Liver (tissue), 9 donors: ENCODE measurements around the gene POLR2C. TPM values are rescaled to one million over a fixed set of nuclear protein-coding genes. Genes with fewer than 3 reads are reported as not detected.

ENCODE experiments used
- DNase-seq: peaks from one replicate; pipeline ENCODE4 v3.0.0-alpha.2; 2017; ENCODE audit warnings: low spot score
- H3K27ac ChIP-seq, 2 donors: one replicate each; pipeline ENCODE4 v1.7.0; 2013; ENCODE audit warnings: inconsistent platforms in 2 of 2, low read length in 2 of 2, control low read depth in 1 of 2, low read depth in 1 of 2, mild to moderate bottlenecking in 1 of 2
- H3K27me3 ChIP-seq, 4 donors: one replicate each; pipeline versions ENCODE4 v1.6.1 to v1.7.0; 2013; ENCODE audit warnings: low read length in 3 of 4, inconsistent platforms in 1 of 4, mild to moderate bottlenecking in 1 of 4, moderate library complexity in 1 of 4; ENCODE audit not compliant: control insufficient read depth in 4 of 4, insufficient read depth in 4 of 4
- H3K36me3 ChIP-seq, 4 donors: one replicate each; pipeline versions ENCODE4 v1.6.1 to v1.7.0; 2013; ENCODE audit warnings: low read length in 3 of 4, mild to moderate bottlenecking in 3 of 4, low read depth in 1 of 4, moderate library complexity in 1 of 4; ENCODE audit not compliant: control insufficient read depth in 4 of 4, insufficient read depth in 3 of 4
- H3K4me1 ChIP-seq, 4 donors: one replicate each; pipeline versions ENCODE4 v1.6.1 to v1.7.0; 2013; ENCODE audit warnings: low read length in 3 of 4, mild to moderate bottlenecking in 3 of 4, moderate library complexity in 1 of 4; ENCODE audit not compliant: control insufficient read depth in 4 of 4, insufficient read depth in 4 of 4
- H3K4me3 ChIP-seq, 3 donors: one replicate each; pipeline versions ENCODE4 v1.6.1 to v1.7.0; 2013; ENCODE audit warnings: low read length in 3 of 3, control low read depth in 1 of 3, low read depth in 1 of 3, mild to moderate bottlenecking in 1 of 3
- H3K9ac ChIP-seq, 2 donors: one replicate each; pipeline ENCODE4 v1.7.0; 2013; ENCODE audit warnings: low read length in 2 of 2, mild to moderate bottlenecking in 2 of 2, moderate library complexity in 2 of 2, control low read depth in 1 of 2, low read depth in 1 of 2
- H3K9me3 ChIP-seq, 4 donors: one replicate each; pipeline versions ENCODE4 v1.6.1 to v1.7.0; 2013; ENCODE audit warnings: low read length in 3 of 4; ENCODE audit not compliant: control insufficient read depth in 4 of 4
- EGR1 ChIP-seq, 2 donors: IDR thresholded peaks; 2 replicates each; pipeline ENCODE4 v1.6.1; 2016 to 2018; ENCODE audit warnings: antibody characterized with exemption in 2 of 2, low read depth in 2 of 2
- FOXA1 ChIP-seq: IDR thresholded peaks from 2 replicates; pipeline ENCODE4 v1.6.1; 2016; ENCODE audit warnings: antibody characterized with exemption
- GABPA ChIP-seq, 2 donors: IDR thresholded peaks in 1 of 2; conservative IDR thresholded peaks in 1 of 2; 2 replicates each; pipeline ENCODE4 v1.6.1; 2016; ENCODE audit warnings: antibody characterized with exemption in 2 of 2, mild to moderate bottlenecking in 1 of 2, moderate library complexity in 1 of 2
- HNF4A ChIP-seq, 2 donors: conservative IDR thresholded peaks; 2 replicates each; pipeline ENCODE4 v1.6.1; 2016; ENCODE audit warnings: antibody characterized with exemption in 2 of 2, mild to moderate bottlenecking in 2 of 2
- HNF4G ChIP-seq: IDR thresholded peaks from 2 replicates; pipeline ENCODE4 v1.6.1; 2016; ENCODE audit warnings: antibody characterized with exemption
- JUND ChIP-seq, 2 donors: IDR thresholded peaks; 2 replicates each; pipeline ENCODE4 v1.6.1; 2016; ENCODE audit warnings: antibody characterized with exemption in 2 of 2
- RAD21 ChIP-seq, 2 donors: IDR thresholded peaks; 2 replicates each; pipeline ENCODE4 v1.6.1; 2016; ENCODE audit warnings: antibody characterized with exemption in 2 of 2, mild to moderate bottlenecking in 2 of 2
- RXRA ChIP-seq, 2 donors: IDR thresholded peaks; 2 replicates each; pipeline ENCODE4 v1.6.1; 2017 to 2018; ENCODE audit warnings: antibody characterized with exemption in 2 of 2, mild to moderate bottlenecking in 1 of 2
- SP1 ChIP-seq: IDR thresholded peaks from 2 replicates; pipeline ENCODE4 v1.6.1; 2018; ENCODE audit warnings: antibody characterized with exemption, mild to moderate bottlenecking
- TAF1 ChIP-seq: conservative IDR thresholded peaks from 2 replicates; pipeline ENCODE4 v1.6.1; 2016; ENCODE audit warnings: antibody characterized with exemption, mild to moderate bottlenecking
- YY1 ChIP-seq: IDR thresholded peaks from 2 replicates; pipeline ENCODE4 v1.6.1; 2016; ENCODE audit warnings: antibody characterized with exemption, mild to moderate bottlenecking
- WGBS: extraction: QIAGEN DNeasy Blood & Tissue Kit; methylation state at CpG from one replicate; pipeline ENCODE4 v1.1.7; 2013; 5-methylcytosine and 5-hydroxymethylcytosine counted together
- polyA plus RNA-seq, 2 donors: library from polyadenylated mRNA; stranded (reverse) in 1 of 2; unstranded in 1 of 2; fragments of 200-250 nt in 1 of 2; fragments of >200 nt in 1 of 2; fragmentation: Nextera tagmentation in 1 of 2; extraction: Ambion mirVana in 1 of 2; gene quantifications; one replicate each; pipeline versions ENCODE4 v1.2.1 to v1.2.3, GENCODE V29; 2013 to 2015
- total RNA-seq, 2 donors: library from RNA; depleted of rRNA; stranded (reverse); fragments of >200 nt; gene quantifications; one replicate each; pipeline ENCODE4 v1.2.3, GENCODE V29; 2014
- TF ChIP-seq, protein P1 (sequence below): IDR thresholded peaks from 2 replicates; pipeline ENCODE4 v1.6.1; 2016; ENCODE audit warnings: antibody characterized with exemption
- TF ChIP-seq, protein P2 (sequence below): IDR thresholded peaks from 2 replicates; pipeline ENCODE4 v1.6.1; 2016; ENCODE audit warnings: antibody characterized with exemption, mild to moderate bottlenecking
- donor health status: healthy.
- donor health status: healthy.
- donor health status: healthy.
- donor health status: healthy.
- donor health status: healthy.

The POLR2C gene
- total and polyA plus RNA-seq, 4 donors: 25.4 to 68.0 (median 51.3) TPM

DNA sequence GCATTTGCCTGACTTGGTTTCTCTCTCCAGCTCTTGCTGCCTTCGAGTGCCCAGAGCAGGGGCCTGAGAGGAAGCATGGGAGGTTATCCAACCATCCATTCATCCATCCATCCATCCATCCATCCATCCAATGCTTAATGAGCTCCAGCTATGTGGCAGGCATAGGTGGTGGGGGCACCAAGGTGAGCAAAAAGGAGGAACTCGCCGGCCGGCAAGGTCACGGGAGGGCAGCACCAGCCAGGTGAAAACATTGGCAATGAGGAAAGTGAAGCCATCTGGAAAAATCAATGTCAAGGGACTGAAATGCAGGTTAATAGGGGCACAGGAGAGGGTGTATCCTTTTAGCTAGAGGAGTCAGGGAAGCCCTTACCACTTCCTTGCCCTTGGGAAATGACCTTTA lies 42.0 kb downstream of the POLR2C start:
- WGBS: 70% methylated on average over 5 of the region's 5 CpGs
- no peak for DNase-seq
- no peak overlapping the region for H3K4me3 ChIP-seq

DNA sequence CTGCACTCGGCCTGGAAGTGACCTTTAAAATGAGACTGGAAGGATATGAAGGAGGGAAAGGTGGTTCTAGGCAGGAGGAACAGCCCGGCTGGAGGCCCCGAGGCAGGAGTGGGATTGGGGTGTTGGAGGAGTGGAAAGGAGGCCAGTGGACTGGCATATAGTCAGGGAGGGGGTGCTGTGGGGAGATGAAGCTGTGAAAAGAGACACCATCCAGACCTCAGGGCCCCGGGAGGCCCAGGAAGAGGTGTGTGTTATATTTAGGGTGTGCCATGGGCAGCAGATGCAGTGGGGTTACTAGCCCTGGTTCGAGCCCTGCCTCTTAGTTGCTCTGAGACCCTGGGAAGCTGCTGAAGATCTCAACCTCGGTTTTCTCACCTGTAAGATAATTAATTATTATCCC lies 42.7 kb downstream of the POLR2C start:
- DNase-seq: no peak
- WGBS: 84% methylated on average over 6 of the region's 6 CpGs

More for the DNA sequence above, 42.0 kb downstream of the POLR2C start:
- Histone ChIP-seq H3K9me3 (no peaks in the 10 kb centered on the region), H3K36me3 (no peaks in the 10 kb centered on the region), H3K27me3 (no peaks in the 10 kb centered on the region), H3K9ac (no peak overlapping the region), H3K4me1 (peaks cover 5 to 11% (median 7%) of the 10 kb centered on the region in 4 donors), H3K27ac (no peak overlapping the region)
- TF ChIP-seq SP1 (no peak), JUND (IDR thresholded peaks at IDR 0.05) (no peak), RAD21 (IDR thresholded peaks at IDR 0.05) (no peak), HNF4A (conservative IDR thresholded peaks at IDR 0.05) (no peak), RXRA (IDR thresholded peaks at IDR 0.05) (no peak), TAF1 (no peak)
- TF ChIP-seq, protein P1, sequence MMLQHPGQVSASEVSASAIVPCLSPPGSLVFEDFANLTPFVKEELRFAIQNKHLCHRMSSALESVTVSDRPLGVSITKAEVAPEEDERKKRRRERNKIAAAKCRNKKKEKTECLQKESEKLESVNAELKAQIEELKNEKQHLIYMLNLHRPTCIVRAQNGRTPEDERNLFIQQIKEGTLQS: no peak

DNA sequence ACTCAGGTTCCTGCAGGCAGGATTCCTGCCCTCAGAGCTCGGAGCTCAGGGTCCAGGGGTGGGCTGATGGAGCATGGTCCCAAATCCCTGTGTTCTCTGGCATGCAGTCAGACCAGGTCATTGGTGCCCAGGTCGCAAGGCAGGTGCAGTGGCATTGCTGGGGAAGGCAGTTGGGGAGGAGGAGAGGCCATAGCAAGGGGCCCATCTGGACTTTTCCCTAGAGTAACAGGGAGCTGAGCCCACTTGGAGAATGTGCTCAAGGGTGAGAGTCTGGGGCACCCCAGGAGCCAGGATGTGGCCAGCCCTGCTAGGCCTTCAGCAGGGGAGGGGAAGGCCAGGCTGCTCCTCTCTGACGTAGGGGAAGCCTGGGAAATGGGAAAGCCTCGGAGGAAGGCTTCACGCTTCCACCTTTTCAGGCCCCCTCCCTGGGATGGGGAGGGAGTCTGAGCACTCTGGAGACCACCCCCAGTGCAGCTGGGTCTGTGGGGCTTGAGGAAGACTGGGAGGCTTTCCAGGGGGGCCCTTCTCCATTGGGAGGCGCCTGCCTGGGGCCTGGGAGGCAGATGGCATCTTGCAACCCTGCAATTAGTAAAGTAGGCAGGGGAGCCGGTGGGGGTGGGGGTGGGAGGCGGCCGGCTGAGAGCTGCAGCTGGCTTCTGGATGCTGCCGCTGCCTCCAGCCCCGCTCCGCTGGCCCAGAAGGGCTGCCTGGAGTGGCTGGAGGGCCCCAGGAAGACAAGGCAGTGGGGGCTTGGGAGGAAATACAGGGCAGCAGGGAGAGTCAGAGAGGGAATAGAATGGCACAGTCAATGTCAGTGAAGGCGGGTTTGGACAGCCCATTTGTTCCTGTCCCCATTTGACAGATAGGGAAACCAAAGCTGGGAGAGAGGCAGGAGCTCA lies 44.9 kb downstream of the POLR2C start:
- H3K9me3 ChIP-seq: no peaks in the 10 kb centered on the region
- no peak for DNase-seq

More for the DNA sequence above, 42.7 kb downstream of the POLR2C start:
- no peaks in the 10 kb centered on the region for H3K9me3 ChIP-seq
- no peak overlapping the region for H3K27ac ChIP-seq
- peaks cover 5 to 11% (median 7%) of the 10 kb centered on the region in 4 donors for H3K4me1 ChIP-seq
- no peak overlapping the region for H3K4me3 ChIP-seq
- no peaks in the 10 kb centered on the region for H3K36me3 ChIP-seq
- H3K9ac ChIP-seq: no peak overlapping the region
- no peaks in the 10 kb centered on the region for H3K27me3 ChIP-seq
- TF ChIP-seq FOXA1: no peak
- no peak for TF ChIP-seq EGR1 (IDR thresholded peaks at IDR 0.05; ENCODE audit: low read depth in 2 of 2)
- no peak for TF ChIP-seq HNF4A (conservative IDR thresholded peaks at IDR 0.05)
- no peak for TF ChIP-seq GABPA (IDR thresholded peaks at IDR 0.05 in 1 of 2, conservative IDR thresholded peaks at IDR 0.05 in 1 of 2)
- no peak for TF ChIP-seq SP1
- TF ChIP-seq HNF4G: no peak
- no peak for TF ChIP-seq RAD21 (IDR thresholded peaks at IDR 0.05)
- TF ChIP-seq YY1: no peak

More for the DNA sequence above, 44.9 kb downstream of the POLR2C start:
- whole genome bisulfite sequencing: 79% methylated on average over 13 of the region's 13 CpGs
- Histone ChIP-seq H3K36me3 (no peaks in the 10 kb centered on the region), H3K4me1 (no peaks in the 10 kb centered on the region), H3K27me3 (no peaks in the 10 kb centered on the region), H3K4me3 (no peak overlapping the region), H3K9ac (no peak overlapping the region), H3K27ac (no peak overlapping the region)
- TF ChIP-seq FOXA1: no peak
- no peak for TF ChIP-seq RXRA (IDR thresholded peaks at IDR 0.05)
- TF ChIP-seq SP1: no peak
- TF ChIP-seq, protein P2, sequence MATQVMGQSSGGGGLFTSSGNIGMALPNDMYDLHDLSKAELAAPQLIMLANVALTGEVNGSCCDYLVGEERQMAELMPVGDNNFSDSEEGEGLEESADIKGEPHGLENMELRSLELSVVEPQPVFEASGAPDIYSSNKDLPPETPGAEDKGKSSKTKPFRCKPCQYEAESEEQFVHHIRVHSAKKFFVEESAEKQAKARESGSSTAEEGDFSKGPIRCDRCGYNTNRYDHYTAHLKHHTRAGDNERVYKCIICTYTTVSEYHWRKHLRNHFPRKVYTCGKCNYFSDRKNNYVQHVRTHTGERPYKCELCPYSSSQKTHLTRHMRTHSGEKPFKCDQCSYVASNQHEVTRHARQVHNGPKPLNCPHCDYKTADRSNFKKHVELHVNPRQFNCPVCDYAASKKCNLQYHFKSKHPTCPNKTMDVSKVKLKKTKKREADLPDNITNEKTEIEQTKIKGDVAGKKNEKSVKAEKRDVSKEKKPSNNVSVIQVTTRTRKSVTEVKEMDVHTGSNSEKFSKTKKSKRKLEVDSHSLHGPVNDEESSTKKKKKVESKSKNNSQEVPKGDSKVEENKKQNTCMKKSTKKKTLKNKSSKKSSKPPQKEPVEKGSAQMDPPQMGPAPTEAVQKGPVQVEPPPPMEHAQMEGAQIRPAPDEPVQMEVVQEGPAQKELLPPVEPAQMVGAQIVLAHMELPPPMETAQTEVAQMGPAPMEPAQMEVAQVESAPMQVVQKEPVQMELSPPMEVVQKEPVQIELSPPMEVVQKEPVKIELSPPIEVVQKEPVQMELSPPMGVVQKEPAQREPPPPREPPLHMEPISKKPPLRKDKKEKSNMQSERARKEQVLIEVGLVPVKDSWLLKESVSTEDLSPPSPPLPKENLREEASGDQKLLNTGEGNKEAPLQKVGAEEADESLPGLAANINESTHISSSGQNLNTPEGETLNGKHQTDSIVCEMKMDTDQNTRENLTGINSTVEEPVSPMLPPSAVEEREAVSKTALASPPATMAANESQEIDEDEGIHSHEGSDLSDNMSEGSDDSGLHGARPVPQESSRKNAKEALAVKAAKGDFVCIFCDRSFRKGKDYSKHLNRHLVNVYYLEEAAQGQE: no peak
- TF ChIP-seq HNF4G: no peak
- TF ChIP-seq GABPA (IDR thresholded peaks at IDR 0.05 in 1 of 2, conservative IDR thresholded peaks at IDR 0.05 in 1 of 2): no peak
